BLaER1 treated with 17β-estradiol and CSF1 and Interleukin-3, amounts not matched to agents 10 nM and 100 nM (cell line): Measurements from ENCODE around the gene APOBEC4.
"Not testable (repeated sequence)": the region's sequence is repeated elsewhere in the genome, so short reads cannot be mapped to it uniquely, and the experiment has no call there.

Experiments
- H3K27ac ChIP-seq, 11 experiments: shearing (Covaris generic); formaldehyde crosslinking; 2 replicates each; pipeline ENCODE4 v1.8.1; 2022
- H3K27me3 ChIP-seq, 11 experiments: shearing (Covaris generic); formaldehyde crosslinking; 2 replicates each; pipeline ENCODE4 v1.8.1; 2022
- H3K36me3 ChIP-seq, 11 experiments: shearing (Covaris generic); formaldehyde crosslinking; 2 replicates each; pipeline ENCODE4 v1.8.1; 2022
- H3K4me1 ChIP-seq, 10 experiments: shearing (Covaris generic); formaldehyde crosslinking; 2 replicates each; pipeline ENCODE4 v1.8.1; 2022
- H3K4me2 ChIP-seq, 11 experiments: shearing (Covaris generic); formaldehyde crosslinking; 2 replicates each; pipeline ENCODE4 v1.8.1; 2022
- H3K4me3 ChIP-seq, 10 experiments: shearing (Covaris generic); formaldehyde crosslinking; 2 replicates each; pipeline ENCODE4 v1.8.1; 2022
- H3K9ac ChIP-seq, 11 experiments: shearing (Covaris generic); formaldehyde crosslinking; 2 replicates each; pipeline ENCODE4 v1.8.1; 2022
- H3K9me3 ChIP-seq, 11 experiments: shearing (Covaris generic); formaldehyde crosslinking; replicated peaks in 1 of 11; 2 replicates each; pipeline ENCODE4 v1.8.1; 2022
- H4K20me1 ChIP-seq, 11 experiments: shearing (Covaris generic); formaldehyde crosslinking; 2 replicates each; pipeline ENCODE4 v1.8.1; 2022
- Cebpa-rat ChIP-seq, 11 experiments: shearing (Covaris generic); IDR thresholded peaks; 2 replicates each; pipeline ENCODE4 v1.8.1; 2022

The APOBEC4 gene

DNA sequence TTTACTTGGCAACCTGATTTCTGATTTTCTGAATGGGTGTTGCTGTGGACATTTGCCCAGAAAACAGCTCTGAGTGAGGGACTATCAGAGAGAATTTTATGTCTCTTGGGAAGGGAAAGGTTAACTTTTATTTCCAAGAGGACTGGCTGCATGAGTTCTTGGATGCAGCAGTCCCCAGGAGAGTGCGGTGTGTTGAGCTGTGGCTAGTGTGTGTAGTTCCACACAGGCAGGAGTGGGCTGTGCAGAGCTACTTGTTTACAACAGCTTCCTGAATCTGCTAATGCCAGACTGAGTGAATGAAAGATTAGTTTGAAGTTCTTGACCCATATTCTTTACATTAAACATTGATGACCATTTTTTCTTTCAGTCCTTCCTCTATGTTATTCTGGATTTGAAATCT, 41.0 kb upstream of the APOBEC4 start:
- Histone ChIP-seq H3K36me3 (no peaks in the 10 kb centered on the region), H3K27ac (no peak overlapping the region), H3K9ac (no peak overlapping the region), H3K27me3 (no peaks in the 10 kb centered on the region), H3K4me1 (peaks cover 8 to 28% (median 15%) of the 10 kb centered on the region in 10 experiments), H3K9me3 (no peaks in the 10 kb centered on the region), H3K4me2 (no peak overlapping the region), H3K4me3 (no peak overlapping the region), H4K20me1 (no peaks in the 10 kb centered on the region)
- TF ChIP-seq Cebpa-rat (IDR thresholded peaks at IDR 0.05): no peak

DNA sequence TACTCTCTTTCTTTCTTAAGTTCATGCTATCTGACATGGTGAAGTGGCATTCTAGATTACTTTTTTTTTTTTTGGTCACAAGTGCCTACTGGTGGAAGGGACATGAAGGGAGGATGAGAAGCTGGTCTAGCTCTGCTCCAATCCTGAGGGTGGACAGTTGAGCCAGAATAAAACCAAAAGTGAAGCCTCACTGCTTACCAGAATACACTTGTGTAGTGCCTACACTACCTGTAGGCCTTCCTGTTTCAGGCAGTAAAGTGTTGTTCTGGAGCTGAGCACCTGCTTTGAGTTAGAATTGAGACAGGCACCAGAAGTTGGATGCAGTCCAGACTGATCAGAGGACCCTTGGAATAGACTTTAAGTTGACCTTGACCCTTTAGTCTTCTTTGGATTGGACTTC, 40.4 kb upstream of the APOBEC4 start:
- no peak overlapping the region; a peak in 1 of 22 replicates for H3K4me2 ChIP-seq

DNA sequence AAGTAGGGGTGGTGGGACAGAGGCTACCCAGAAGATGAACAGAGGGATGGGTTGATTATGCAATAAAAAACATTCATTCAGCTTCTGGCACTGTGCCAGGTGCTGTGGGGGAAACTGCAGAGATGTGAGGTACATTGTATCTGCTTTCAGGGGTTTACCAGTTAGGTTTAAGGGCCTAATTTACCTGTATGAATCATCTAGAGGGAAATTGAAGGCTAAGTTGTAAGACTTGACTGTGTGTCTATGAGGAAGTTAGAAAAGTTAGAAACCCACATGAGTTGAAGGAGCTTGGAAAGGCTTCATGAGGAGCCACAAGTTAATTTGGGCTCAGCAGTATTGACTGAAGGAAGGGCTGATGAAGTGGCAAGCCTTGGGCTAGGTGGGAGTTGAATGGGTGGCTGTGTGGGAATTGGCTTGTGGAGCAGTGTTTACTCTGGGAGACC, 36.7 kb upstream of the APOBEC4 start:
- Histone ChIP-seq H4K20me1 (no peaks in the 10 kb centered on the region), H3K27me3 (no peaks in the 10 kb centered on the region), H3K4me3 (no peak overlapping the region), H3K36me3 (no peaks in the 10 kb centered on the region), H3K4me2 (peak overlapping the region in 2 of 11 experiments; percentile 16 to 49; a peak in 3 of 22 replicates), H3K4me1 (peaks cover 0 to 28% (median 0%) of the 10 kb centered on the region in 10 experiments; a peak in 6 of 20 replicates), H3K9ac (no peak overlapping the region), H3K9me3 (no peaks in the 10 kb centered on the region), H3K27ac (no peak overlapping the region)
- peak in 1 of 11 experiments; percentile 44; a peak in 1 of 22 replicates for TF ChIP-seq Cebpa-rat (IDR thresholded peaks at IDR 0.05)

More for the DNA sequence above, 40.4 kb upstream of the APOBEC4 start:
- H4K20me1 ChIP-seq: no peaks in the 10 kb centered on the region
- no peak overlapping the region for H3K4me3 ChIP-seq
- H3K27ac ChIP-seq: no peak overlapping the region
- no peak for TF ChIP-seq Cebpa-rat (IDR thresholded peaks at IDR 0.05)
- no peak overlapping the region for H3K9ac ChIP-seq
- H3K36me3 ChIP-seq: no peaks in the 10 kb centered on the region
- H3K27me3 ChIP-seq: no peaks in the 10 kb centered on the region
- peaks cover 8 to 23% (median 9%) of the 10 kb centered on the region in 10 experiments for H3K4me1 ChIP-seq
- H3K9me3 ChIP-seq: no peaks in the 10 kb centered on the region

DNA sequence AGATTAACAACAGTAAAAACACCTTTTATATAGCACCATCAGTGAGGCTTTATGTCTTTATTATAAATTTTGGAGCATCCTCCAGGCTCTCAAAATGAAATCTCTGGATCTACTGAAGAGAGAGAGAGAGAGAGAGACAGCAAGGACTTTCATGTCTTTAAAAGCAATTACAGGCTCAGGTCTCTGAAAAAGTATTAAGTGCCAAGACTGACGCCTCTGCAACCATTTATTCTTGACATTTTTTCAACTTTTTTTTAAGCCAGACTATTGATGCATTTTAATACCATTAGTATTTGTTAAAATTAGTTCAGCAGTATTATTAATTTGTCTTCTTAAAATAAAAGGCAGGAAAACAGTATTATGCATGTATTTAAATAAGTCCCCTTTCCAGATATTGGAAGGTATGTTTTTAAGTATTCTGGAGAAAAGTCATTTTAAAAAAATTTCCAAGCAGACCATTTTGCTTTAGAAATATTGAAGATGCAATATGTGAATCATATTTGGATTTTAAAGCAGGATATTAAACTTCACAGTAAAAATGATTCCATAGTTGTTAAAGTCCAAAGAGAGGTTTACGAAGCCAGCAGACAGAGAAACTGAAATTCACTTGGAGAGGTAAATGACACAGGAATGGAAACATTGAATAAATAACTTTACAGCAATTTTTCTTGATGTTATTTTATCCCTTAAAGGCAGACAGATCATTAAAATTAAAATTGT, 35.4 kb upstream of the APOBEC4 start:
- TF ChIP-seq Cebpa-rat (IDR thresholded peaks at IDR 0.05): no peak
- Histone ChIP-seq H3K9ac (no peak overlapping the region), H3K36me3 (no peaks in the 10 kb centered on the region), H3K27me3 (no peaks in the 10 kb centered on the region), H3K4me3 (no peak overlapping the region), H3K9me3 (peaks cover 0 to 7% (median 0%) of the 10 kb centered on the region in 11 experiments; a peak in 5 of 22 replicates), H3K27ac (no peak overlapping the region), H3K4me2 (peak overlapping the region in 2 of 11 experiments; percentile 28 to 30; a peak in 2 of 22 replicates), H4K20me1 (no peaks in the 10 kb centered on the region), H3K4me1 (peaks cover 0 to 25% (median 0%) of the 10 kb centered on the region in 10 experiments; a peak in 6 of 20 replicates)

DNA sequence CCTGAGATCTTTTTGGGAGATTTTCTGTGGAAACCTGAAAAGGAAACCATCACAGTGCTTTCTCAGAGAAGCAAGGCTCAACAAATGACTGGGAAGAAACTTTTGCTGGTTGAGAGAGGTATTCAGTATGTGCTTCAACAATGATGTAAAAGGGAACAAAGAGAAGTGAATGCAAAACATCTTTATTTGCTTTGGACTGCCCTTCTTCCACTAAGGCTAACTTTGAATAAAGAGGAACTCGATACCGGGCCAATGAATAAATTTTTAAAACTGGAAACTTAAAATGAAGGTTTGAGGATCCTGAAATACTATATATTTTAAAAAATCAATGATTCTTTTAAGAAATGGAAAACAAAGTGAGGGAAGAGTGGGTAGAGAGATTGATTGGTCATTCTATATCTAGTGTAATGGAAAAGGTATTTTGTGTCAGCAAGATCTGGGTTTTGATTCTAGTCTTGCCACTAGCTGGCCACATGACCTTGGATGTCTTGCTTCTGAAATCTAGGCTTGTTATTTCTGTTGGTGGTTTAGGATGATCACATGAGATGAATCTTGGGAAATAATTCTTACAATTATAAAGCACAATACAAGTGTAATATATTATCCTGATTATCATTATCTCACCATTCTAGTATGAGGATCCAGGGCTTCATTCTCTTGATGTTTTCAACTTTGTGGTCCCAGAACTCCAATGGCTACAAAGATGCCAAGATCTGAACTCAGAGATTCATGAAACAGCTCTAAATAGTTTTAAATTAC, 34.6 kb upstream of the APOBEC4 start:
- H3K4me1 ChIP-seq: peaks cover 0 to 25% (median 0%) of the 10 kb centered on the region in 10 experiments; a peak in 6 of 20 replicates
- H3K9me3 ChIP-seq: peaks cover 0 to 15% (median 7%) of the 10 kb centered on the region in 11 experiments; a peak in 13 of 22 replicates
- H3K27ac ChIP-seq: no peak overlapping the region
- H3K4me2 ChIP-seq: peak overlapping the region in 2 of 11 experiments; percentile 28 to 30; a peak in 3 of 22 replicates
- H3K4me3 ChIP-seq: no peak overlapping the region
- H4K20me1 ChIP-seq: no peaks in the 10 kb centered on the region
- H3K27me3 ChIP-seq: no peaks in the 10 kb centered on the region
- H3K36me3 ChIP-seq: no peaks in the 10 kb centered on the region
- TF ChIP-seq Cebpa-rat (IDR thresholded peaks at IDR 0.05): no peak
- H3K9ac ChIP-seq: no peak overlapping the region

DNA sequence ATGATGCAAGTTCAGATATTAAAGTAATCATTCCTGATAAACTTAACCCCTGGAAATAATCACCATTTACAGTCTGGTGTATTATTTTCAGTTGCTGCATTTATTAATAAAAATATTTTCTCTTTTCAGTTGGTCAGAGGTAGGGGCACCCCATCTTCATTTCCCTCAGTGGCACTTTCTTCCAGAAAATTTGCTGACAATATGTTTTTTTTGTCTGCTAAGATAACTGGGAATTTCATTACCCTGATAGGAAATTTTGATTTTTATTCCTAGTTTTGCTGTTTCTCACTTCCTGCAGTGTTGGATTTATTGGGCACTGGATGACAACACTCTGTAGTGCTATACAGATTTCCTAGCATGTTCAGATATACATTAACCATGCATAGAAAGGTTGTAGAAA, 33.1 kb upstream of the APOBEC4 start:
- Histone ChIP-seq H3K4me2 (no peak overlapping the region), H4K20me1 (no peaks in the 10 kb centered on the region), H3K9me3 (peaks cover 0 to 23% (median 11%) of the 10 kb centered on the region in 11 experiments; a peak in 13 of 22 replicates), H3K4me1 (peaks cover 0 to 26% (median 0%) of the 10 kb centered on the region in 10 experiments; a peak in 6 of 20 replicates), H3K9ac (no peak overlapping the region), H3K4me3 (no peak overlapping the region), H3K36me3 (no peaks in the 10 kb centered on the region), H3K27ac (no peak overlapping the region), H3K27me3 (no peaks in the 10 kb centered on the region)
- TF ChIP-seq Cebpa-rat (IDR thresholded peaks at IDR 0.05): no peak

DNA sequence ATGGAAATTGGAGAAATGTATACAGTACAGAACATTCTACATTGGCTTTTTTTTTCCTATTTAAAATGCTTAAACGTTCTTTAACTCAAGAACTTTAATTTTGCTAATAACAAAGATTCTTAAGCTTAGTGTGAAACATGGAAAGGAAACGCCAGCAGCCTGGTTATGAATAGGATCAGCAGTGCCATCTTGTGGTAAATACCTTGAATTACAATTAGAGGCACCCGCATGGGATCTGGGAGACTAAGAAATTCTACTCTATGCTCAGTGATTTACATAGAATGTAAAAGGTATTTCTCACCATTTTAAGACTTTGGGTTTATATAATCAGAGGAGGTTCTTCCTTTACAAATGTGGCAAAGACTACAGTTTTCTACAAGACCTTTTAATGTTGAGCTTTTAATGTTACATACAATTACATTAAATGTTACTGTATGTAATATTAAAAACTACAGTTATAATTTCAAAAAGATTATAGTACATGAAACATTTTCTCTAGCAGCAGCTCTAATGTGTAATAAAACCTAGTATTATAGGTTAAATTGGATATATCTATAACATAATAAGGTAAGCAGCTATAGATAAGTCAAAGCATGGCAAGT, 32.1 kb upstream of the APOBEC4 start:
- H4K20me1 ChIP-seq: no peaks in the 10 kb centered on the region
- H3K27me3 ChIP-seq: no peaks in the 10 kb centered on the region
- H3K9ac ChIP-seq: no peak overlapping the region
- H3K4me2 ChIP-seq: no peak overlapping the region
- H3K27ac ChIP-seq: no peak overlapping the region
- H3K4me1 ChIP-seq: peaks cover 0 to 29% (median 0%) of the 10 kb centered on the region in 10 experiments; a peak in 6 of 20 replicates
- H3K9me3 ChIP-seq: peaks cover 0 to 26% (median 11%) of the 10 kb centered on the region in 11 experiments; a peak in 14 of 22 replicates
- no peak overlapping the region for H3K4me3 ChIP-seq
- no peaks in the 10 kb centered on the region for H3K36me3 ChIP-seq
- no peak for TF ChIP-seq Cebpa-rat (IDR thresholded peaks at IDR 0.05)

DNA sequence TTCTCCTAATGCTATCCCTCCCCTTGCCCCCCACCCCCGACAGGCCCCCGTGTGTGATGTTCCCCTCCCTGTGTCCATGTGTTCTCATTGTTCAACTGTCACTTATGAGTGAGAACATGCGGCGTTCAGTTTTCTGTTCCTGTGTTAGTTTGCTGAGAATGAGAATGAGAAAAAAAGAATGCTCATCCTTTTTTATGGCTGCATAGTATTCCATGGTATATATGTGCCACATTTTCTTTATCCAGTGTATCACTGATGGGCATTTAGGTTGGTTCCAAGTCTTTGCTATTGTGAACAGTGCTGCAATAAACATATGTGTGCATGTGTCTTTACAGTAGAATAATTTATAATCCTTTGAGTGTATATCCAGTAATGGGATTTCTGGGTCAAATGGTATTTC, 26.2 kb upstream of the APOBEC4 start:
- H3K4me3 ChIP-seq, H3K4me1 ChIP-seq: not testable (repeated sequence)

DNA sequence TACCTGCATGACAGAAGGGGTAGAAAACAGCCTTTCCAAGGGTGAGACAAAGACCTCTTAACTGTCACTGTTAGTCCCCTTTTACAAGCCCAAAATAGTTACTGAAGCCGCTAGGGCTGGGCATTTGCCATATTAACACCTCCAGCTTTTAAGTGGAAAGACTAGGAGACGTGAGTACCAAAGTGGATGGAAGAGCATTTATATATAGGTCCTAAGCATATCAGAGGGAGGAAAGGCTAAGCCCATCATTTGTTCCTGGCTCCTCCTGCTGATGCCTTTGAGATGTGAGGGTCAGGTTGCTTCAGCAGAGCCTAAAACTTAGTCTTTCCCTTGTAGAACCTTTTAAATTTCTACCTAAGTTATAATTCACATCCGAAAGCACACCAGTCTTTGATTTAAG, 25.7 kb upstream of the APOBEC4 start:
- H3K9ac ChIP-seq: no peak overlapping the region
- peaks cover 0 to 5% (median 0%) of the 10 kb centered on the region in 10 experiments; a peak in 1 of 20 replicates for H3K4me1 ChIP-seq
- no peaks in the 10 kb centered on the region for H4K20me1 ChIP-seq
- no peak overlapping the region for H3K4me3 ChIP-seq
- no peaks in the 10 kb centered on the region for H3K36me3 ChIP-seq
- no peaks in the 10 kb centered on the region for H3K27me3 ChIP-seq
- peaks cover 0 to 29% (median 11%) of the 10 kb centered on the region in 11 experiments; a peak in 12 of 22 replicates for H3K9me3 ChIP-seq
- no peak overlapping the region for H3K27ac ChIP-seq
- no peak overlapping the region for H3K4me2 ChIP-seq
- no peak for TF ChIP-seq Cebpa-rat (IDR thresholded peaks at IDR 0.05)

More for the DNA sequence above, 26.2 kb upstream of the APOBEC4 start:
- not testable (repeated sequence) for H3K27ac ChIP-seq, H4K20me1 ChIP-seq, H3K36me3 ChIP-seq, H3K27me3 ChIP-seq, H3K4me2 ChIP-seq, H3K9ac ChIP-seq
- H3K9me3 ChIP-seq: peaks cover 0 to 32% (median 12%) of the 10 kb centered on the region in 11 experiments; a peak in 15 of 22 replicates
